KMS-11 (cell line): ENCODE measurements around the gene RELT.

Experiments used
- H2AFZ ChIP-seq: fragments of 200-600 bp; sonication (generic); 2 replicates; pipeline ENCODE4 v1.6.1; 2016; ENCODE audit warnings: antibody characterized with exemption, mixed run types, low read depth
- H3K27ac ChIP-seq: fragments of 200-600 bp; sonication (generic); 2 replicates; pipeline ENCODE4 v1.6.1; 2016; ENCODE audit warnings: mild to moderate bottlenecking, mixed run types
- H3K27me3 ChIP-seq: fragments of 200-600 bp; sonication (generic); 2 replicates; pipeline ENCODE4 v1.6.1; 2017; ENCODE audit warnings: mild to moderate bottlenecking, low read depth, mixed run types, moderate library complexity; ENCODE audit not compliant: insufficient read depth
- H3K36me3 ChIP-seq: fragments of 200-600 bp; sonication (generic); 2 replicates; pipeline ENCODE4 v1.6.1; 2017; ENCODE audit warnings: mild to moderate bottlenecking, mixed run types; ENCODE audit not compliant: insufficient read depth
- H3K4me1 ChIP-seq: fragments of 200-600 bp; sonication (generic); 2 replicates; pipeline ENCODE4 v1.6.1; 2016; ENCODE audit warnings: mild to moderate bottlenecking, low read depth, mixed run types; ENCODE audit not compliant: poor library complexity, severe bottlenecking
- H3K4me2 ChIP-seq: fragments of 200-600 bp; sonication (generic); 2 replicates; pipeline ENCODE4 v1.7.0; 2016; ENCODE audit warnings: mild to moderate bottlenecking, mixed run types
- H3K4me3 ChIP-seq: fragments of 200-600 bp; sonication (generic); IDR thresholded peaks from 2 replicates; pipeline ENCODE4 v1.6.1; 2017; ENCODE audit warnings: low read depth, low read length, mixed read lengths; ENCODE audit not compliant: insufficient read depth
- H3K79me2 ChIP-seq: fragments of 200-600 bp; sonication (generic); 2 replicates; pipeline ENCODE4 v1.6.1; 2016; ENCODE audit warnings: low read depth, mixed run types; ENCODE audit not compliant: insufficient read depth
- H3K9ac ChIP-seq: fragments of 200-600 bp; sonication (generic); 2 replicates; pipeline ENCODE4 v1.6.1; 2016; ENCODE audit warnings: mild to moderate bottlenecking, mixed run types
- H4K20me1 ChIP-seq: fragments of 200-600 bp; sonication (generic); 2 replicates; pipeline ENCODE4 v1.6.1; 2016; ENCODE audit warnings: mild to moderate bottlenecking, mixed run types; ENCODE audit not compliant: insufficient read depth
- CTCF ChIP-seq: fragments of 200-600 bp; sonication (generic); conservative IDR thresholded peaks from 2 replicates; pipeline ENCODE4 v1.6.1; 2017; ENCODE audit warnings: low read depth, mild to moderate bottlenecking, antibody characterized with exemption, low read length, moderate library complexity, mixed read lengths

Gene RELT

DNA sequence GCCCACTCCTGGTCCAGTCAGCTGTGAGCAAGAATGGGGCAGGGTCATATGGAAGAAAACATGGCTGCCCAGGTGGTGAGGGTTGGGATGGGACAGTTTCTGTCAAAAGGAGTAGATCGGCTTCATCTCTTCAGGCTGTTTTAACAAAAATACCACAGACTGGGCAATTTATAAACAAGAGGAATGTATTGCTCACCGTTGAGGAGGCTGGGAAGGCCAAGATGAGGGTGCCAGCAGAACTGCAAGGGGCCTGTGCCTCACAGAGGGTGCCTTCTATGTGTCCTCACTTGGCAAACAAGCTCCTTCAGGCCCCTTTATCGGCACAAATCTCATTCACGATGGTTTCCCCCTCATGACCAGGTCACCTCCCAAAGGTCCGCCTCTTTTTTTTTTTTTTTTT lies 18.1 kb upstream of the RELT start:
- Histone ChIP-seq H3K9ac (no peak overlapping the region), H3K27ac (no peak overlapping the region), H3K27me3 (no peaks in the 10 kb centered on the region), H3K36me3 (no peaks in the 10 kb centered on the region), H3K4me1 (no peaks in the 10 kb centered on the region), H3K4me3 (no peak overlapping the region), H3K4me2 (no peak overlapping the region), H3K79me2 (no peaks in the 10 kb centered on the region), H4K20me1 (no peaks in the 10 kb centered on the region), H2AFZ (no peak overlapping the region)
- no peak for TF ChIP-seq CTCF

DNA sequence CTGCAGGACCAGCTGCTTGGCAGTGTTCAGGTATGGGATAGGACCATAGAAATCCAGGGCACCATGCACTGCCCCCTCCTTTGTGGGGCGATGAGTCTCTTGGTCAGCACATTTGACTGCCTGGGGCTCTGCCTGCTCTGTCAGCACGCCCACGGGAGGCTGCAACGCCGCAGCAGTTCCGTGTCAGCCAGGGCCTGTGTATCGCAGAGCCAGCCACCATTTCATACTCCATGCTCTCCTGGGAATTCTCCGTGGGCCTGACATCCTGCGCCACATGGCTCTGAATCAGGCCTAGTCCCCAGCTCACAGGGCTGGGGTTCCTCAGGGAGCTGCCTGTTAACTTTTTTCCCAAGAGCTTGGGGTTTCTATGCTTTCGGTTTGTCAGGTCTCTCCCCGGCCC lies 16.9 kb upstream of the RELT start:
- Histone ChIP-seq H3K4me1 (no peaks in the 10 kb centered on the region), H3K4me3 (no peak overlapping the region), H3K9ac (no peak overlapping the region)

DNA sequence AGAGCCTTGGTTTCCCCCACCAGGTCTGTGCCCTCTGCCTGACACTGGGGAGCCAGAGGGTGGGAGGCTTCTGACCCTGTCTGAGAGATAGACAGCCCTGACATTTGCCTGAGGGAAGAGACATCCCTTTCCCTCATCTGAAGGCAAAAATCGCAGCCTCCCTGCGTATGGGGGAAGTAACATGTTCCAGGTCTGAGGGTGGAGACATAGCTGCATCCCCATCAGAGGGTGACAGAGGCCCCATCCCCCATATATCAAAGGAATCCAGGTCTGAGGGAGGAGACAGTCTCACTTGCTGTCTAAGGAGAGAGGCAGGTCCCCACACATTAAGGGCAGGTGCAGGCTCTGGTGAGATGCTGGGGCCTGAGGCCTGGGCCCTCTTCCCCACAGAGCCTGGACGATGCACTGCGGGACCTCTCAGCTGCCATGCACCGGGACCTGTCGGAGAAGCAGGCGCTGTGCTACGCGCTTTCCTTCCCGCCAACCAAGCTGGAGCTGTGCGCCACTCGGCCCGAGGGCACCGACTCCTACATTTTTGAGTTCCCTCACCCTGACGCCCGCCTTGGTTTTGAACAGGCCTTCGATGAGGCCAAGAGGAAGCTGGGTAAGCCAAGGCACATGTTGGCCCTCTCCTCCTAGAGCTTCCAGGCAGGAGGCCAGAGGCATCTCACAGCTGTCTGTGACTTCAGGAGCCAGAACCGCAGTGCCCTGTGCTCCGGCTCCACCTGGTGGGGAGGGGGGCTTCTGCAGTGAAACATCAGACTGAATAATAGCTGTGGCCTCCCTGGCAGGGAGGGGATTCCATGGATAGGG lies 16.1 kb upstream of the RELT start:
- H3K9ac ChIP-seq: no peak overlapping the region
- no peak overlapping the region for H3K27ac ChIP-seq
- TF ChIP-seq CTCF: peak; percentile 64
- no peak overlapping the region for H2AFZ ChIP-seq
- no peaks in the 10 kb centered on the region for H3K4me1 ChIP-seq
- H3K27me3 ChIP-seq: no peaks in the 10 kb centered on the region
- no peaks in the 10 kb centered on the region for H3K79me2 ChIP-seq
- H4K20me1 ChIP-seq: no peaks in the 10 kb centered on the region
- H3K36me3 ChIP-seq: no peaks in the 10 kb centered on the region
- H3K4me3 ChIP-seq: no peak overlapping the region
- no peak overlapping the region for H3K4me2 ChIP-seq

More for the DNA sequence above, 16.9 kb upstream of the RELT start:
- no peaks in the 10 kb centered on the region for H3K27me3 ChIP-seq
- H4K20me1 ChIP-seq: no peaks in the 10 kb centered on the region
- no peak overlapping the region for H3K4me2 ChIP-seq
- no peak overlapping the region for H3K27ac ChIP-seq
- no peak for TF ChIP-seq CTCF
- no peak overlapping the region for H2AFZ ChIP-seq
- H3K79me2 ChIP-seq: no peaks in the 10 kb centered on the region
- no peaks in the 10 kb centered on the region for H3K36me3 ChIP-seq

DNA sequence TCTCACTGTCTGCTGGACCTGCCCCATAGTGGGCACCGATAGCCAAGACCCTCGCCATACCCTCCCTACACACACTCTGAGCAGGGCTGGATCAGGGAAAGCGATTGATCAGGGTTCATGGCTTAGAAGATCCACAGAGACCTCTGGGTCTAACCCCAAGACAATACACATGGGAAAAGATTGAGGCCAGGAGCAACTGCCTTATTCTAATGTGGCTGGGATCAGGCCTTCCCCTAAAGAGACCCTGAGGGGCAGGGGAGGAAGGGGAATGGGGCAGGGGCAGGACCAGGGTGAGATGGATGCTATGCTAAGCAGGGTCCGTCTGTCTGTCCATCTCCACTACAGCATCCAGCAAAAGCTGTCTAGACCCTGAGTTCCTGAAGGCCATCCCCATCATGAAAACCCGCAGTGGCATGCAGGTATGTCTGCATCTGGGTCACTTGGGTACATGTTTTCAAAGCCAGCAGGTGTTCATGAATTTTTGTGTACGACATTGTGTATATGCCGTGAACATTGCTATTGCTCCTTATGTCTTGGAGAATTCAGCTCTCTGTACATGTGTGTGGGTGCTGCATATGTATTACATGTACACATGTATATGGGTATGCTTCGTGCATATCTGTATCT lies 15.3 kb upstream of the RELT start:
- no peaks in the 10 kb centered on the region for H3K27me3 ChIP-seq
- H3K79me2 ChIP-seq: no peaks in the 10 kb centered on the region
- no peaks in the 10 kb centered on the region for H3K36me3 ChIP-seq
- H3K4me3 ChIP-seq: no peak overlapping the region
- no peak overlapping the region for H3K4me2 ChIP-seq
- H3K9ac ChIP-seq: no peak overlapping the region
- H3K4me1 ChIP-seq: no peaks in the 10 kb centered on the region
- peak; percentile 29; the same call in 1 of the 2 replicates for TF ChIP-seq CTCF
- no peaks in the 10 kb centered on the region for H4K20me1 ChIP-seq
- H3K27ac ChIP-seq: no peak overlapping the region
- H2AFZ ChIP-seq: no peak overlapping the region
